Left ventricle myocardium inferior (tissue), 1 donor: ENCODE results near the gene POU6F1. TPM values are rescaled to one million over a fixed set of nuclear protein-coding genes. Genes with fewer than 3 reads are reported as not detected.
A peak's percentile ranks its signal among the peaks of the same experiment; 100 is the strongest.
"Not testable (repeated sequence)": the region's sequence is repeated elsewhere in the genome, so short reads cannot be mapped to it uniquely, and the experiment has no call there.

Experiments used
- DNase-seq: peaks from one replicate; pipeline ENCODE4 v3.0.0-alpha.2; 2020
- H3K27ac ChIP-seq: fragments of 200-600 bp; replicated peaks from 2 replicates; pipeline ENCODE4 v1.8.0; 2021
- H3K27me3 ChIP-seq: fragments of 200-600 bp; 2 replicates; pipeline ENCODE4 v1.8.0; 2021; ENCODE audit warnings: low read depth
- H3K36me3 ChIP-seq: fragments of 200-600 bp; 2 replicates; pipeline ENCODE4 v1.8.0; 2021
- H3K4me1 ChIP-seq: fragments of 200-600 bp; 2 replicates; pipeline ENCODE4 v1.8.0; 2021
- H3K4me3 ChIP-seq: fragments of 200-600 bp; 2 replicates; pipeline ENCODE4 v1.8.0; 2021; ENCODE audit warnings: mild to moderate bottlenecking, moderate library complexity
- H3K9me3 ChIP-seq: fragments of 200-600 bp; replicated peaks from 2 replicates; pipeline ENCODE4 v1.8.0; 2021
- CTCF ChIP-seq: fragments of 200-600 bp; IDR thresholded peaks from 2 replicates; pipeline ENCODE4 v1.8.0; 2021; ENCODE audit warnings: antibody characterized with exemption, mild to moderate bottlenecking, borderline replicate concordance
- intact Hi-C: fragments of 100-400 bp; cut with micrococcal nuclease; formaldehyde crosslinking; loops from one replicate; pipeline ENCODE4 v1.11.0; 2022
- total RNA-seq: library from RNA; stranded (reverse); fragmentation: NEBNext Ultra II Directional; extraction: Animal tissue kit (Norgen Biotek cat#: 25700); gene quantifications from one replicate; pipeline ENCODE4 v1.2.1, GENCODE V29; 2021
- donor health status: DM: no; HTN: yes; CAD: no; lungs with severe emphysema.

POU6F1 gene
- total RNA-seq, 1 donor from 2014 or later, result 9.9 TPM

- DNase-seq, result no peak
- H3K27me3 ChIP-seq, result no peaks in the 10 kb centered on the region
- no peaks in the 10 kb centered on the region for H3K9me3 ChIP-seq
- TF ChIP-seq CTCF, result no peak
- H3K4me3 ChIP-seq, result peak overlapping the region; percentile 93
- peaks cover 30% of the 10 kb centered on the region for H3K36me3 ChIP-seq
- peaks cover 49% of the 10 kb centered on the region for H3K4me1 ChIP-seq
- intact Hi-C loops, result no loop called here
- H3K27ac ChIP-seq, result peak overlapping the region; percentile 100
Observed at GRCh38 chr12:51238037-51238509, 20.2 kb upstream of the POU6F1 start.

DNA sequence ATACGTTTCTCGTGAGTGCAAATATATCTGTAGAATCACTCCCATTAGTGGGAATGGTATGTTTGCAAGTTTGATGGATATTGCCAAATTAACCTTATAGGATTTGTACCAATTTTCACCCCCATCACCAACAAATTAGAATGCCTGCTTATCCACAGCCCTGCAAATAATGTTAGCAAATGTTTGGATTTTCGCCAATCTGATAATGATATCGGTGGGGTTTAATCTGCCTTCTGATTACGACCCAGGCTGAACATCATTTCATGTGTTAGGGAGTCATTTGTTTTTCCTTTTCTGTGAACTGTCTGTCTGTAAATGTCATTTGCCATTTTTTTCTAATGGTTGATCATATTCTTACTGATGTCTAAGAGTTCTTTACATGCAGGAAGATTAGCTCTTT is 16.7 kb upstream of the POU6F1 start:
- intact Hi-C loops, result no loop called here
- H3K4me1 ChIP-seq, result peaks cover 14% of the 10 kb centered on the region
- no peak for TF ChIP-seq CTCF
- no peak overlapping the region for H3K27ac ChIP-seq
- H3K36me3 ChIP-seq, result no peaks in the 10 kb centered on the region
- DNase-seq, result no peak
- no peaks in the 10 kb centered on the region for H3K9me3 ChIP-seq
- H3K27me3 ChIP-seq, result no peaks in the 10 kb centered on the region
- no peak overlapping the region for H3K4me3 ChIP-seq

- TF ChIP-seq CTCF, result no peak
- intact Hi-C loops, result no loop called here
- no peak overlapping the region for H3K27ac ChIP-seq
- H3K9me3 ChIP-seq, result no peaks in the 10 kb centered on the region
- H3K4me3 ChIP-seq, result no peak overlapping the region
- no peaks in the 10 kb centered on the region for H3K4me1 ChIP-seq
- no peaks in the 10 kb centered on the region for H3K36me3 ChIP-seq
- DNase-seq, result no peak
- H3K27me3 ChIP-seq, result no peaks in the 10 kb centered on the region
Observed at GRCh38 chr12:51232642-51233041, 14.8 kb upstream of the POU6F1 start.

DNA sequence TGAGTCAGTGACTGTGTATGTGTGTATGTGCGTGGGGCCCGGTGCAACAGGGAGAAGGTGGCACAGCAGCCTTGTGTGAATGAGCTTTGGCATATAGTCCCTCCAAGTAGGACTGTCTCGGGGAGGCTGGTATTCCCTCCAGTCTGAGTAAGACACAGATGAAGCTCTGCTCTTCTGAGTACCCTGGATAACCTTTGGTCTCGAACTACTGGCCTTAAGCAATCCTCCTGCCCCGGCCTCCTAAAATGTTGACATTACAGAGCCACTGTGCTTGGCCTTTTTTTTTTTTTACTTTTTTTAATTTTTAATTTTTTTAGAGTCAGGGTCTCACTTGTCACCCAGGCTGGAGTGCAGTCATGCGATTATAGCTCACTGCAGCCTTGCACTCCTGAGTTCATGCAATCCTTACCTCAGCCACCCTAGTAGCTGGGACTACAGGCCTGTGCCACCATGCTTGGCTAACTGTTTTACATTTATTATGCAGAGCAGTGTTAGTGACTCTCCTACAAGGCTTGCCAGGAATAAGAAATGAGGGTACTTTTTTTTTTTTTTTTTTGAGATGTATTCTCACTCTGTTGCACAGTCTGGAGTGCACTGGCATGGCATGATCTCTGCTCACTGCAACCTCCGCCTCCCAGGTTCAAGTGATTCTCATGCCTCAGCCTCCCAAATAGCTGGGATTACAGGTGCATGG is 11.4 kb upstream of the POU6F1 start:
- DNase-seq, result no peak
- intact Hi-C loops, result no loop called here
- no peak overlapping the region for H3K4me3 ChIP-seq
- H3K36me3 ChIP-seq, result no peaks in the 10 kb centered on the region
- no peaks in the 10 kb centered on the region for H3K4me1 ChIP-seq
- H3K27me3 ChIP-seq, result no peaks in the 10 kb centered on the region
- H3K9me3 ChIP-seq, result no peaks in the 10 kb centered on the region
- no peak overlapping the region for H3K27ac ChIP-seq
- no peak for TF ChIP-seq CTCF

DNA sequence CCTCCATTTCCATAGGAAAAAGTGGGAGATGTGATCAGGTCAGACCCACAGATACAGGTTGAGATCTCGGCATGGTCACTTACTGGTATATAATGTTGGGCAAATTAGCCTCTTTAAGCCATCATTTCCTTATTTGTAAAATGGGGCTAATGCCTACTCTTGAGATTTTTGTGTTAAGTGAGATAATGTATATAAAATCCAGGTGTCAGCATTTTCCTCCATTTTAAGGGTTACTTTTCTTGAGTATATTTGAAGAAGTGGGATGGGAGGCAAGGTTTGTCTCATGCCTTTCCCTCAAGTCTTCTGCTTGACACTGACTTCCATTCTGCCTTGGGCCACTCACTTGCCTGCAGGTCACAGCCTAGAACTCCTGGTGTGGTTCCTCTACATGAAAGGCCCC is 10.1 kb upstream of the POU6F1 start:
- Histone ChIP-seq H3K36me3 (no peaks in the 10 kb centered on the region), H3K4me1 (no peaks in the 10 kb centered on the region), H3K27me3 (no peaks in the 10 kb centered on the region), H3K27ac (no peak overlapping the region), H3K9me3 (no peaks in the 10 kb centered on the region), H3K4me3 (no peak overlapping the region)
- no peak for DNase-seq
- no peak for TF ChIP-seq CTCF
- intact Hi-C loops, result no loop called here

- DNase-seq, result not testable (repeated sequence)
Observed at GRCh38 chr12:51227112-51227511, 9.2 kb upstream of the POU6F1 start.

More at GRCh38 chr12:51227112-51227511, 9.2 kb upstream of the POU6F1 start:
- H3K27me3 ChIP-seq, H3K36me3 ChIP-seq, H3K9me3 ChIP-seq, H3K27ac ChIP-seq, intact Hi-C loops, H3K4me3 ChIP-seq, H3K4me1 ChIP-seq: not testable (repeated sequence)
